Neural progenitor cell (in vitro differentiated cells): ENCODE data around the gene PREX1. TPM values are rescaled to one million over a fixed set of nuclear protein-coding genes. Genes with fewer than 3 reads are reported as not detected.
"Not testable (repeated sequence)": the region's sequence is repeated elsewhere in the genome, so short reads cannot be mapped to it uniquely, and the experiment has no call there.

Experiments
- DNase-seq: peaks from one replicate; pipeline ENCODE4 v3.0.0-alpha.2; 2016; ENCODE audit warnings: low spot score
- H2AFZ ChIP-seq: fragments of 200-600 bp; sonication (generic); replicated peaks from 2 replicates; pipeline ENCODE4 v1.6.1; 2016; ENCODE audit warnings: antibody characterized with exemption
- H3F3A ChIP-seq: fragments of 200-600 bp; sonication (generic); 2 replicates; pipeline ENCODE4 v1.6.1; 2016; ENCODE audit warnings: antibody characterized with exemption, low read depth
- H3K27ac ChIP-seq: fragments of 200-600 bp; sonication (generic); 2 replicates; pipeline ENCODE4 v1.5.1; 2016; ENCODE audit warnings: mild to moderate bottlenecking
- H3K27me3 ChIP-seq: fragments of 200-600 bp; sonication (generic); 2 replicates; pipeline ENCODE4 v1.6.1; 2016; ENCODE audit warnings: mild to moderate bottlenecking, moderate library complexity
- H3K36me3 ChIP-seq: fragments of 200-600 bp; sonication (generic); 2 replicates; pipeline ENCODE4 v1.5.1; 2016
- H3K4me1 ChIP-seq: fragments of 200-600 bp; sonication (generic); 2 replicates; pipeline ENCODE4 v1.6.1; 2016; ENCODE audit warnings: mixed run types
- H3K4me2 ChIP-seq: fragments of 200-600 bp; sonication (generic); 2 replicates; pipeline ENCODE4 v1.6.1; 2016
- H3K4me3 ChIP-seq: fragments of 200-600 bp; sonication (generic); 2 replicates; pipeline ENCODE4 v1.5.1; 2016
- H3K79me2 ChIP-seq: fragments of 200-600 bp; sonication (generic); 2 replicates; pipeline ENCODE4 v1.6.1; 2016; ENCODE audit warnings: low read depth
- H3K9ac ChIP-seq: fragments of 200-600 bp; sonication (generic); 2 replicates; pipeline ENCODE4 v1.6.1; 2016
- H3K9me3 ChIP-seq: fragments of 200-600 bp; sonication (generic); 2 replicates; pipeline ENCODE4 v1.5.1; 2016; ENCODE audit warnings: low read depth
- H4K20me1 ChIP-seq: fragments of 200-600 bp; sonication (generic); 2 replicates; pipeline ENCODE4 v1.6.1; 2016; ENCODE audit warnings: low read depth
- H3K27ac Mint-ChIP-seq: 3 replicates; pipeline ENCODE4 v1.8.0; 2021; ENCODE audit warnings: mixed read lengths
- H3K27me3 Mint-ChIP-seq: 2 replicates; pipeline ENCODE4 v1.8.0; 2022; ENCODE audit warnings: low read depth, mild to moderate bottlenecking, inconsistent platforms, moderate library complexity, mixed read lengths; ENCODE audit not compliant: insufficient read depth
- H3K36me3 Mint-ChIP-seq: 3 replicates; pipeline ENCODE4 v1.8.0; 2021; ENCODE audit warnings: mixed read lengths
- H3K4me1 Mint-ChIP-seq: 3 replicates; pipeline ENCODE4 v1.8.0; 2021; ENCODE audit warnings: mixed read lengths
- H3K4me3 Mint-ChIP-seq: 3 replicates; pipeline ENCODE4 v1.8.0; 2021; ENCODE audit warnings: mild to moderate bottlenecking, moderate library complexity, mixed read lengths
- H3K9me3 Mint-ChIP-seq: 3 replicates; pipeline ENCODE4 v1.8.0; 2020; ENCODE audit warnings: mixed read lengths
- CTCF ChIP-seq: fragments of 200-600 bp; sonication (generic); IDR thresholded peaks from 2 replicates; pipeline ENCODE4 v1.5.1; 2017; ENCODE audit warnings: antibody characterized with exemption, mild to moderate bottlenecking
- EZH2 ChIP-seq: fragments of 200-600 bp; sonication (generic); IDR thresholded peaks from 2 replicates; pipeline ENCODE4 v1.6.1; 2017; ENCODE audit warnings: antibody characterized with exemption, mild to moderate bottlenecking, moderate library complexity
- EZH2phosphoT487 ChIP-seq: fragments of 200-600 bp; sonication (generic); IDR thresholded peaks from 2 replicates; pipeline ENCODE4 v1.6.1; 2017; ENCODE audit warnings: antibody characterized with exemption
- total RNA-seq: library from RNA; depleted of rRNA; stranded (reverse); fragments of >200 nt; gene quantifications from 2 replicates; pipeline ENCODE4 v1.2.3, GENCODE V29; 2015; ENCODE audit warnings: low replicate concordance

The PREX1 gene
- total RNA-seq, 1 donor from 2014 or later: 4.5 TPM

GRCh38 chr20:48844996-48845395 is 17.2 kb upstream of the PREX1 start:
- H3K4me3 Mint-ChIP-seq: no peak overlapping the region
- peaks cover 8% of the 10 kb centered on the region for H3K4me1 ChIP-seq
- DNase-seq: no peak
- no peaks in the 10 kb centered on the region for H4K20me1 ChIP-seq
- no peak overlapping the region for H3K4me2 ChIP-seq
- no peaks in the 10 kb centered on the region for H3K79me2 ChIP-seq
- H3K9me3 Mint-ChIP-seq: peaks cover 3% of the 10 kb centered on the region
- no peaks in the 10 kb centered on the region for H3K36me3 ChIP-seq
- no peak for TF ChIP-seq EZH2
- no peak for TF ChIP-seq EZH2phosphoT487
- no peak for TF ChIP-seq CTCF
- no peaks in the 10 kb centered on the region for H3K36me3 Mint-ChIP-seq
- H3K9ac ChIP-seq: no peak overlapping the region
- H3K27ac ChIP-seq: no peak overlapping the region
- peaks cover 15% of the 10 kb centered on the region for H3K27me3 Mint-ChIP-seq
- H3K4me1 Mint-ChIP-seq: peaks cover 33% of the 10 kb centered on the region
- H2AFZ ChIP-seq: no peak overlapping the region
- no peaks in the 10 kb centered on the region for H3F3A ChIP-seq
- H3K4me3 ChIP-seq: no peak overlapping the region
- H3K27ac Mint-ChIP-seq: no peak overlapping the region
- peaks cover 25% of the 10 kb centered on the region for H3K27me3 ChIP-seq
- no peaks in the 10 kb centered on the region for H3K9me3 ChIP-seq

- H3K79me2 ChIP-seq, DNase-seq, H3K36me3 Mint-ChIP-seq, H3K4me2 ChIP-seq, H3F3A ChIP-seq, H3K27ac Mint-ChIP-seq, H3K4me3 ChIP-seq, H3K9me3 Mint-ChIP-seq, H4K20me1 ChIP-seq, H3K4me1 ChIP-seq, H3K27ac ChIP-seq, H3K4me3 Mint-ChIP-seq, H3K9me3 ChIP-seq, H3K36me3 ChIP-seq, H3K9ac ChIP-seq, H2AFZ ChIP-seq: not testable (repeated sequence)
- peaks cover 25% of the 10 kb centered on the region for H3K27me3 ChIP-seq
- Mint-ChIP-seq H3K4me1 (peaks cover 26% of the 10 kb centered on the region), H3K27me3 (peaks cover 11% of the 10 kb centered on the region)
Measured at GRCh38 chr20:48843896-48844295, 16.1 kb upstream of the PREX1 start.

GRCh38 chr20:48843057-48843806 is 15.4 kb upstream of the PREX1 start:
- Histone ChIP-seq H4K20me1 (no peaks in the 10 kb centered on the region), H3K9me3 (no peaks in the 10 kb centered on the region), H3K79me2 (no peaks in the 10 kb centered on the region), H3K27me3 (peaks cover 25% of the 10 kb centered on the region), H2AFZ (no peak overlapping the region), H3K27ac (no peak overlapping the region), H3F3A (no peaks in the 10 kb centered on the region), H3K4me1 (peaks cover 8% of the 10 kb centered on the region), H3K4me3 (no peak overlapping the region), H3K9ac (no peak overlapping the region), H3K4me2 (no peak overlapping the region), H3K36me3 (no peaks in the 10 kb centered on the region)
- no peak for DNase-seq
- no peak for TF ChIP-seq CTCF
- TF ChIP-seq EZH2phosphoT487: no peak
- TF ChIP-seq EZH2: no peak
- peaks cover 11% of the 10 kb centered on the region for H3K27me3 Mint-ChIP-seq
- no peak overlapping the region for H3K4me3 Mint-ChIP-seq
- H3K36me3 Mint-ChIP-seq: no peaks in the 10 kb centered on the region
- H3K9me3 Mint-ChIP-seq: peaks cover 3% of the 10 kb centered on the region
- H3K4me1 Mint-ChIP-seq: peaks cover 26% of the 10 kb centered on the region
- H3K27ac Mint-ChIP-seq: no peak overlapping the region

GRCh38 chr20:48841875-48842529 is 14.2 kb upstream of the PREX1 start:
- Histone ChIP-seq H3K4me1 (peaks cover 8% of the 10 kb centered on the region), H4K20me1 (no peaks in the 10 kb centered on the region), H3K36me3 (no peaks in the 10 kb centered on the region), H3F3A (no peaks in the 10 kb centered on the region), H2AFZ (no peak overlapping the region), H3K27me3 (peaks cover 28% of the 10 kb centered on the region), H3K79me2 (no peaks in the 10 kb centered on the region), H3K9me3 (no peaks in the 10 kb centered on the region), H3K4me3 (no peak overlapping the region), H3K9ac (no peak overlapping the region), H3K27ac (no peak overlapping the region), H3K4me2 (no peak overlapping the region)
- Mint-ChIP-seq H3K4me3 (no peak overlapping the region), H3K9me3 (no peaks in the 10 kb centered on the region), H3K4me1 (peaks cover 26% of the 10 kb centered on the region), H3K27ac (no peak overlapping the region), H3K27me3 (peaks cover 7% of the 10 kb centered on the region), H3K36me3 (no peaks in the 10 kb centered on the region)
- DNase-seq: no peak
- TF ChIP-seq CTCF (no peak), EZH2phosphoT487 (no peak), EZH2 (no peak)
